Smooth muscle cell (in vitro differentiated cells): ENCODE measurements around the gene PIGZ. TPM values are rescaled to one million over a fixed set of nuclear protein-coding genes. Genes with fewer than 3 reads are reported as not detected.
"Not testable (repeated sequence)": the region's sequence is repeated elsewhere in the genome, so short reads cannot be mapped to it uniquely, and the experiment has no call there.

Source experiments
- DNase-seq: peaks from one replicate; lab custom pipeline; 2025; ENCODE audit not compliant: unreplicated experiment; lab: John Stamatoyannopoulos, UW
- H2AFZ ChIP-seq: fragments of 200-600 bp; sonication (generic); 2 replicates; pipeline ENCODE4 v1.6.0; 2016; ENCODE audit warnings: antibody characterized with exemption, low read depth, mild to moderate bottlenecking
- H3F3A ChIP-seq: fragments of 200-600 bp; sonication (generic); 2 replicates; pipeline ENCODE4 v1.6.0; 2017; ENCODE audit warnings: antibody characterized with exemption, low read depth
- H3K27ac ChIP-seq: fragments of 200-600 bp; sonication (generic); 2 replicates; pipeline ENCODE4 v1.5.1; 2016; ENCODE audit warnings: low read depth, mild to moderate bottlenecking
- H3K27me3 ChIP-seq: fragments of 200-600 bp; sonication (generic); 2 replicates; pipeline ENCODE4 v1.6.1; 2016; ENCODE audit warnings: low read depth, mild to moderate bottlenecking
- H3K36me3 ChIP-seq: fragments of 200-600 bp; sonication (generic); 2 replicates; pipeline ENCODE4 v1.5.1; 2016; ENCODE audit warnings: low read depth
- H3K4me1 ChIP-seq: fragments of 200-600 bp; sonication (generic); 2 replicates; pipeline ENCODE4 v1.5.1; 2016; ENCODE audit warnings: low read depth
- H3K4me2 ChIP-seq: fragments of 200-600 bp; sonication (generic); 2 replicates; pipeline ENCODE4 v1.6.0; 2016; ENCODE audit warnings: mild to moderate bottlenecking
- H3K4me3 ChIP-seq: fragments of 200-600 bp; sonication (generic); 2 replicates; pipeline ENCODE4 v1.5.1; 2016; ENCODE audit warnings: mild to moderate bottlenecking
- H3K79me2 ChIP-seq: fragments of 200-600 bp; sonication (generic); 2 replicates; pipeline ENCODE4 v1.6.0; 2016; ENCODE audit warnings: low read depth, mild to moderate bottlenecking
- H3K9ac ChIP-seq: fragments of 200-600 bp; sonication (generic); 2 replicates; pipeline ENCODE4 v1.6.0; 2016; ENCODE audit warnings: low read depth
- H3K9me3 ChIP-seq: fragments of 200-600 bp; sonication (generic); replicated peaks from 2 replicates; pipeline ENCODE4 v1.5.1; 2016; ENCODE audit warnings: low read depth
- H4K20me1 ChIP-seq: fragments of 200-600 bp; sonication (generic); 2 replicates; pipeline ENCODE4 v1.6.0; 2016; ENCODE audit warnings: low read depth
- CTCF ChIP-seq: fragments of 200-600 bp; sonication (generic); IDR thresholded peaks from 2 replicates; pipeline ENCODE4 v1.5.1; 2017; ENCODE audit warnings: borderline replicate concordance, mild to moderate bottlenecking, antibody characterized with exemption; ENCODE audit not compliant: insufficient read depth, poor library complexity, severe bottlenecking
- WGBS: methylation state at CpG from one replicate; pipeline ENCODE4 v1.1.7; 2016; ENCODE audit warnings: low lambda C conversion rate; 5-methylcytosine and 5-hydroxymethylcytosine counted together
- polyA plus RNA-seq: library from polyadenylated mRNA; unstranded; fragments of >200 nt; fragmentation: Nextera tagmentation; extraction: Ambion mirVana; gene quantifications from 2 replicates; pipeline ENCODE4 v1.2.1, GENCODE V29; 2016
- total RNA-seq: library from RNA; depleted of rRNA; stranded (reverse); fragments of >200 nt; gene quantifications from 2 replicates; pipeline ENCODE4 v1.2.3, GENCODE V29; 2014

PIGZ gene
- total and polyA plus RNA-seq, 2 experiments from 2014 or later: 2.6 to 3.0 TPM

GRCh38 chr3:196947860-196948441 is 20.7 kb downstream of the PIGZ start:
- DNase-seq: no peak
- 91% methylated on average over 26 of the region's 28 CpGs for WGBS
- no peak overlapping the region for H3K4me2 ChIP-seq
- H3K9me3 ChIP-seq: no peaks in the 10 kb centered on the region
- H3K27ac ChIP-seq: no peak overlapping the region
- no peak overlapping the region for H2AFZ ChIP-seq
- no peaks in the 10 kb centered on the region for H4K20me1 ChIP-seq
- no peaks in the 10 kb centered on the region for H3K27me3 ChIP-seq
- H3K79me2 ChIP-seq: peaks cover 10% of the 10 kb centered on the region
- H3K4me3 ChIP-seq: no peak overlapping the region
- no peaks in the 10 kb centered on the region for H3K36me3 ChIP-seq
- no peak overlapping the region for H3K9ac ChIP-seq
- TF ChIP-seq CTCF: no peak
- H3K4me1 ChIP-seq: peaks cover 6% of the 10 kb centered on the region
- no peaks in the 10 kb centered on the region for H3F3A ChIP-seq

- no peak overlapping the region for H2AFZ ChIP-seq
- no peaks in the 10 kb centered on the region for H3F3A ChIP-seq
- TF ChIP-seq CTCF: no peak
- H3K4me2 ChIP-seq: no peak overlapping the region
- DNase-seq: no peak
- H3K27me3 ChIP-seq: no peaks in the 10 kb centered on the region
- no peaks in the 10 kb centered on the region for H4K20me1 ChIP-seq
- no peak overlapping the region for H3K27ac ChIP-seq
- H3K9me3 ChIP-seq: no peaks in the 10 kb centered on the region
- no peak overlapping the region for H3K4me3 ChIP-seq
- peaks cover 6% of the 10 kb centered on the region for H3K4me1 ChIP-seq
- no peak overlapping the region for H3K9ac ChIP-seq
- WGBS: 86% methylated on average over 10 of the region's 10 CpGs
- H3K79me2 ChIP-seq: peaks cover 12% of the 10 kb centered on the region
- H3K36me3 ChIP-seq: no peaks in the 10 kb centered on the region
Observed at GRCh38 chr3:196947136-196947859, 21.3 kb downstream of the PIGZ start.

GRCh38 chr3:196944037-196944790 is 24.4 kb downstream of the PIGZ start:
- 85% methylated on average over 14 of the region's 14 CpGs for WGBS
- Histone ChIP-seq H3K79me2 (peaks cover 38% of the 10 kb centered on the region), H3K4me2 (peak overlapping the region; percentile 92), H3K4me3 (peak overlapping the region; percentile 72)
- DNase-seq, H3F3A ChIP-seq, H3K9me3 ChIP-seq, H3K27me3 ChIP-seq, H2AFZ ChIP-seq, H3K9ac ChIP-seq, H3K4me1 ChIP-seq, H3K27ac ChIP-seq, H3K36me3 ChIP-seq, H4K20me1 ChIP-seq: not testable (repeated sequence)

- Histone ChIP-seq H3F3A (peaks cover 3% of the 10 kb centered on the region), H3K79me2 (peaks cover 49% of the 10 kb centered on the region), H3K9ac (peak overlapping the region; percentile 90), H3K27me3 (no peaks in the 10 kb centered on the region), H3K9me3 (no peaks in the 10 kb centered on the region), H3K4me1 (peaks cover 6% of the 10 kb centered on the region), H3K27ac (peak overlapping the region; percentile 91), H2AFZ (no peak overlapping the region), H4K20me1 (peaks cover 4% of the 10 kb centered on the region), H3K4me2 (peak overlapping the region; percentile 92), H3K4me3 (peak overlapping the region; percentile 72), H3K36me3 (peaks cover 4% of the 10 kb centered on the region)
- no peak for TF ChIP-seq CTCF
- DNase-seq: no peak
- WGBS: 2% methylated on average over 25 of the region's 25 CpGs
Observed at GRCh38 chr3:196942915-196943277, 25.7 kb downstream of the PIGZ start.
